Esophagus squamous epithelium (tissue), 5 donors: ENCODE data around the gene CEBPB. TPM values are rescaled to one million over a fixed set of nuclear protein-coding genes. Genes with fewer than 3 reads are reported as not detected.

Experiments
- DNase-seq: peaks from one replicate; lab custom pipeline; 2025; lab: John Stamatoyannopoulos, UW
- H3K27ac ChIP-seq, 4 donors: fragments of 200-600 bp; sonication (generic); one replicate each; pipeline ENCODE4 v1.5.1; 2016 to 2019; ENCODE audit warnings: mild to moderate bottlenecking in 1 of 4
- H3K27me3 ChIP-seq, 4 donors: fragments of 200-600 bp; sonication (generic); 1 replicate in 3 of 4; 2 replicates in 1 of 4; pipeline versions ENCODE4 v1.5.1 to v1.6.0; 2017 to 2021; ENCODE audit warnings: antibody characterized with exemption in 1 of 4
- H3K36me3 ChIP-seq, 3 donors: fragments of 200-600 bp; sonication (generic); one replicate each; pipeline ENCODE4 v1.5.1; 2016 to 2019
- H3K4me1 ChIP-seq, 3 donors: fragments of 200-600 bp; sonication (generic); one replicate each; pipeline ENCODE4 v1.5.1; 2017 to 2019
- H3K4me3 ChIP-seq, 4 donors: fragments of 200-600 bp; sonication (generic); 1 replicate in 3 of 4; 2 replicates in 1 of 4; pipeline ENCODE4 v1.5.1; 2016 to 2019; ENCODE audit warnings: mild to moderate bottlenecking in 2 of 4, moderate library complexity in 1 of 4
- H3K9me3 ChIP-seq, 3 donors: fragments of 200-600 bp; sonication (generic); one replicate each; pipeline ENCODE4 v1.5.1; 2016 to 2019
- CTCF ChIP-seq, 6 experiments: fragments of 450-650 bp in 4 of 6; fragments of 200-600 bp in 2 of 6; sonication (generic) in 2 of 6; IDR thresholded peaks; one replicate each; pipeline ENCODE4 v1.5.1; 2016 to 2019; ENCODE audit warnings: antibody characterized with exemption in 6 of 6, mild to moderate bottlenecking in 4 of 6, moderate library complexity in 4 of 6
- POLR2A ChIP-seq, 4 donors: fragments of 450-650 bp; IDR thresholded peaks; one replicate each; pipeline ENCODE4 v1.6.1; 2017; ENCODE audit warnings: antibody characterized with exemption in 4 of 4, mild to moderate bottlenecking in 4 of 4, moderate library complexity in 3 of 4
- WGBS, 2 donors: methylation state at CpG; one replicate each; pipeline ENCODE4 v1.1.5; 2018; 5-methylcytosine and 5-hydroxymethylcytosine counted together
- intact Hi-C: fragments of 100-400 bp; cut with DNase I; formaldehyde crosslinking; loops from one replicate; pipeline ENCODE4 v1.15.0; 2022
- total RNA-seq, 4 donors: library from RNA; depleted of rRNA; stranded (reverse); fragments of >200 nt; gene quantifications; one replicate each; pipeline ENCODE4 v1.1.0, GENCODE V29; 2016
- donor health status: DM: yes; HTN: yes; CAD: no.

The CEBPB gene
- total RNA-seq, 4 donors from 2014 or later = 31.3 to 46.5 (median 38.2) TPM

GRCh38 chr20:50149481-50150254, 41.0 kb upstream of the CEBPB start:
- Histone ChIP-seq H3K27ac (peak overlapping the region; percentile 96 to 99 (median 98)), H3K4me1 (peaks cover 79 to 92% (median 81%) of the 10 kb centered on the region in 3 donors), H3K36me3 (peaks cover 0 to 22% (median 0%) of the 10 kb centered on the region in 3 donors), H3K27me3 (no peaks in the 10 kb centered on the region), H3K4me3 (peak overlapping the region in 3 of 4 donors; percentile 4 to 97 (median 88)), H3K9me3 (no peaks in the 10 kb centered on the region)
- intact Hi-C loops = no loop called here
- WGBS, 2 donors = 64 to 69% methylated on average over 8 to 9 of the region's 16 CpGs
- no peak for TF ChIP-seq POLR2A (IDR thresholded peaks at IDR 0.05)
- TF ChIP-seq CTCF (IDR thresholded peaks at IDR 0.05) = no peak
- no peak for DNase-seq

- Histone ChIP-seq H3K4me3 (peak overlapping the region; percentile 80 to 97 (median 90)), H3K27ac (peak overlapping the region; percentile 96 to 99 (median 98)), H3K9me3 (no peaks in the 10 kb centered on the region), H3K4me1 (peaks cover 64 to 77% (median 66%) of the 10 kb centered on the region in 3 donors), H3K36me3 (peaks cover 0 to 22% (median 0%) of the 10 kb centered on the region in 3 donors), H3K27me3 (no peaks in the 10 kb centered on the region)
- intact Hi-C loops = no loop called here
- TF ChIP-seq CTCF (IDR thresholded peaks at IDR 0.05) (no peak), POLR2A (IDR thresholded peaks at IDR 0.05) (peak in 1 of 4 donors; percentile 16)
- no peak for DNase-seq
- WGBS, 2 donors = 43 to 49% methylated on average over 9 of the region's 10 CpGs
These were observed 39.4 kb upstream of the CEBPB start for GRCh38 chr20:50151034-50151743.

GRCh38 chr20:50152394-50153152, 38.1 kb upstream of the CEBPB start:
- no peak for DNase-seq
- intact Hi-C loops = no loop called here
- Histone ChIP-seq H3K27ac (peak overlapping the region; percentile 96 to 99 (median 98)), H3K36me3 (peaks cover 0 to 18% (median 0%) of the 10 kb centered on the region in 3 donors), H3K27me3 (no peaks in the 10 kb centered on the region), H3K4me1 (peaks cover 51 to 71% (median 52%) of the 10 kb centered on the region in 3 donors), H3K4me3 (peak overlapping the region; percentile 80 to 97 (median 90)), H3K9me3 (no peaks in the 10 kb centered on the region)
- TF ChIP-seq POLR2A (IDR thresholded peaks at IDR 0.05) (no peak), CTCF (IDR thresholded peaks at IDR 0.05) (peak in 4 of 6 experiments; percentile 8 to 54 (median 48))
- 4 to 6% methylated on average over 3 to 4 of the region's 4 CpGs for WGBS, 2 donors

GRCh38 chr20:50153153-50153499, 37.5 kb upstream of the CEBPB start:
- Histone ChIP-seq H3K9me3 (no peaks in the 10 kb centered on the region), H3K4me3 (peak overlapping the region; percentile 80 to 97 (median 90)), H3K27ac (peak overlapping the region; percentile 96 to 99 (median 98)), H3K36me3 (peaks cover 0 to 13% (median 0%) of the 10 kb centered on the region in 3 donors), H3K27me3 (no peaks in the 10 kb centered on the region), H3K4me1 (peaks cover 46 to 71% (median 47%) of the 10 kb centered on the region in 3 donors)
- intact Hi-C loops = no loop called here
- WGBS, 2 donors = 0% methylated on average over 4 of the region's 18 CpGs; no CpG with 5 or more reads in 1 of the 2 donors
- no peak for DNase-seq
- no peak for TF ChIP-seq POLR2A (IDR thresholded peaks at IDR 0.05)
- no peak for TF ChIP-seq CTCF (IDR thresholded peaks at IDR 0.05)
